HepG2 (cell line): ENCODE measurements around the gene ST6GALNAC4.

ENCODE experiments used
- SP1 ChIP-seq, 2 experiments: fragments of 450-650 bp in 1 of 2; sonication (generic) in 1 of 2; formaldehyde crosslinking in 1 of 2; IDR thresholded peaks; 2 replicates each; pipeline versions ENCODE4 v1.4.0 to v1.6.1; 2016 to 2020; ENCODE audit warnings: missing genetic modification reagents in 1 of 2
- ZNF713 ChIP-seq: sonication (generic); formaldehyde crosslinking; IDR thresholded peaks from 2 replicates; pipeline ENCODE4 v1.4.0; 2020; ENCODE audit warnings: mild to moderate bottlenecking, missing genetic modification reagents
- TF ChIP-seq, protein P1 (sequence below): IDR thresholded peaks from 2 replicates; pipeline ENCODE4 v1.6.1; 2016; ENCODE audit warnings: low read depth, missing genetic modification reagents, missing compliant biosample characterization
- TF ChIP-seq, protein P2 (sequence below): sonication (generic); formaldehyde crosslinking; IDR thresholded peaks from 2 replicates; pipeline ENCODE4 v1.5.0; 2020; ENCODE audit warnings: mild to moderate bottlenecking, missing genetic modification reagents, moderate library complexity

GRCh38 chr9:127934986-127935385 lies 18.1 kb upstream of the ST6GALNAC4 start:
- TF ChIP-seq ZNF713 (CRISPR knock-in tag) (no peak), SP1 (IDR thresholded peaks at IDR 0.05) (no peak), SP1 (CRISPR knock-in tag; IDR thresholded peaks at IDR 0.05) (no peak)
- TF ChIP-seq, protein P1, sequence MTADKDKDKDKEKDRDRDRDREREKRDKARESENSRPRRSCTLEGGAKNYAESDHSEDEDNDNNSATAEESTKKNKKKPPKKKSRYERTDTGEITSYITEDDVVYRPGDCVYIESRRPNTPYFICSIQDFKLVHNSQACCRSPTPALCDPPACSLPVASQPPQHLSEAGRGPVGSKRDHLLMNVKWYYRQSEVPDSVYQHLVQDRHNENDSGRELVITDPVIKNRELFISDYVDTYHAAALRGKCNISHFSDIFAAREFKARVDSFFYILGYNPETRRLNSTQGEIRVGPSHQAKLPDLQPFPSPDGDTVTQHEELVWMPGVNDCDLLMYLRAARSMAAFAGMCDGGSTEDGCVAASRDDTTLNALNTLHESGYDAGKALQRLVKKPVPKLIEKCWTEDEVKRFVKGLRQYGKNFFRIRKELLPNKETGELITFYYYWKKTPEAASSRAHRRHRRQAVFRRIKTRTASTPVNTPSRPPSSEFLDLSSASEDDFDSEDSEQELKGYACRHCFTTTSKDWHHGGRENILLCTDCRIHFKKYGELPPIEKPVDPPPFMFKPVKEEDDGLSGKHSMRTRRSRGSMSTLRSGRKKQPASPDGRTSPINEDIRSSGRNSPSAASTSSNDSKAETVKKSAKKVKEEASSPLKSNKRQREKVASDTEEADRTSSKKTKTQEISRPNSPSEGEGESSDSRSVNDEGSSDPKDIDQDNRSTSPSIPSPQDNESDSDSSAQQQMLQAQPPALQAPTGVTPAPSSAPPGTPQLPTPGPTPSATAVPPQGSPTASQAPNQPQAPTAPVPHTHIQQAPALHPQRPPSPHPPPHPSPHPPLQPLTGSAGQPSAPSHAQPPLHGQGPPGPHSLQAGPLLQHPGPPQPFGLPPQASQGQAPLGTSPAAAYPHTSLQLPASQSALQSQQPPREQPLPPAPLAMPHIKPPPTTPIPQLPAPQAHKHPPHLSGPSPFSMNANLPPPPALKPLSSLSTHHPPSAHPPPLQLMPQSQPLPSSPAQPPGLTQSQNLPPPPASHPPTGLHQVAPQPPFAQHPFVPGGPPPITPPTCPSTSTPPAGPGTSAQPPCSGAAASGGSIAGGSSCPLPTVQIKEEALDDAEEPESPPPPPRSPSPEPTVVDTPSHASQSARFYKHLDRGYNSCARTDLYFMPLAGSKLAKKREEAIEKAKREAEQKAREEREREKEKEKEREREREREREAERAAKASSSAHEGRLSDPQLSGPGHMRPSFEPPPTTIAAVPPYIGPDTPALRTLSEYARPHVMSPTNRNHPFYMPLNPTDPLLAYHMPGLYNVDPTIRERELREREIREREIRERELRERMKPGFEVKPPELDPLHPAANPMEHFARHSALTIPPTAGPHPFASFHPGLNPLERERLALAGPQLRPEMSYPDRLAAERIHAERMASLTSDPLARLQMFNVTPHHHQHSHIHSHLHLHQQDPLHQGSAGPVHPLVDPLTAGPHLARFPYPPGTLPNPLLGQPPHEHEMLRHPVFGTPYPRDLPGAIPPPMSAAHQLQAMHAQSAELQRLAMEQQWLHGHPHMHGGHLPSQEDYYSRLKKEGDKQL: no peak
- TF ChIP-seq, protein P2, sequence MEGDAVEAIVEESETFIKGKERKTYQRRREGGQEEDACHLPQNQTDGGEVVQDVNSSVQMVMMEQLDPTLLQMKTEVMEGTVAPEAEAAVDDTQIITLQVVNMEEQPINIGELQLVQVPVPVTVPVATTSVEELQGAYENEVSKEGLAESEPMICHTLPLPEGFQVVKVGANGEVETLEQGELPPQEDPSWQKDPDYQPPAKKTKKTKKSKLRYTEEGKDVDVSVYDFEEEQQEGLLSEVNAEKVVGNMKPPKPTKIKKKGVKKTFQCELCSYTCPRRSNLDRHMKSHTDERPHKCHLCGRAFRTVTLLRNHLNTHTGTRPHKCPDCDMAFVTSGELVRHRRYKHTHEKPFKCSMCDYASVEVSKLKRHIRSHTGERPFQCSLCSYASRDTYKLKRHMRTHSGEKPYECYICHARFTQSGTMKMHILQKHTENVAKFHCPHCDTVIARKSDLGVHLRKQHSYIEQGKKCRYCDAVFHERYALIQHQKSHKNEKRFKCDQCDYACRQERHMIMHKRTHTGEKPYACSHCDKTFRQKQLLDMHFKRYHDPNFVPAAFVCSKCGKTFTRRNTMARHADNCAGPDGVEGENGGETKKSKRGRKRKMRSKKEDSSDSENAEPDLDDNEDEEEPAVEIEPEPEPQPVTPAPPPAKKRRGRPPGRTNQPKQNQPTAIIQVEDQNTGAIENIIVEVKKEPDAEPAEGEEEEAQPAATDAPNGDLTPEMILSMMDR: no peak
